Raji (cell line): ENCODE results near the gene FAM168A.

Experiments used
- POLR2A ChIP-seq: IDR thresholded peaks from 2 replicates; pipeline ENCODE4 v1.6.1; 2011; ENCODE audit warnings: low read depth, low read length, control low read depth; ENCODE audit not compliant: insufficient read depth

The FAM168A gene

DNA sequence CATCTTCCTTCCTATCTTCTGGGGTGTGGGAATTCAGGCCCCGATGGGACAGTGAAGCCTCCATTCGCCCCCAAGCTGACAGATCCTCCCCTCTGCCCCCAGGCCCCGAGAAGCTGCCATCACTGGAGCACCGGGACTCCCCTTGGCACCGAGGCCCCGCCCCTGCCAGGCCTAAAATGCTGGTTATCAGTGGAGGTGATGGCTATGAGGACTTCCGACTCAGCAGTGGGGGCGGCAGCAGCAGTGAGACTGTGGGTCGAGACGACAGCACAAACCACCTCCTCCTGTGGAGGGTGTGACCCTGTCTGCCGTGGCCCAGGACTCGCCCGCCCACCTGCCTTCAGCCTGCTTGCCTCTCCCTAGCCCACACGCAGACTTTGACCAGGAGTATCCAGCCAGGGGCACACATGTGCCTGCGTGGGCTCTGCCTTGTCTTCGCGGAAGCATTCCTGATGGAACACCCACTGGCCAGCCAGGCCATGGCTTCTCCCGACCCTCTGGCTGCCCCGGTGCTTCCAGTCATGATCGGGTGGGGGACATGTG is 230.4 kb downstream of the FAM168A start:
- TF ChIP-seq POLR2A, result no peak

DNA sequence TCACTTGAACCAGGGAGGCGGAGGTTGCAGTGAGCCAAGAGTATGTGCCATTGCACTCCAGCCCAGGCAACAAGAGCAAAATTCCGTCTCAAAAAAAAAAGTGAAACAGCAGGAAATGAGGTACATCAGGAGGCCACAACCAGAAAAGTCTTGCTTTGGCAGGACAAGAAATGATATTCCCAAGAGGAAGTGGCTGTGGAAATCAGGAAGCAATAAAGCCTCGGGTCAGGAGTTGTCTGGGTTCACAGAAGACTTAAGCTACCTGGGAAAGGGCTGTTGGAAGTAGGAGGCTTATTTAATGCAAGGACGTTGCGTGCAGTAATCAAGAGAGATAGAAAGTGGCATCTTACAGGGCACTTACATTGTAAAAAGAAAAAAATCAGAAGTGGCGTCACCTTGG is 231.0 kb downstream of the FAM168A start:
- no peak for TF ChIP-seq POLR2A

DNA sequence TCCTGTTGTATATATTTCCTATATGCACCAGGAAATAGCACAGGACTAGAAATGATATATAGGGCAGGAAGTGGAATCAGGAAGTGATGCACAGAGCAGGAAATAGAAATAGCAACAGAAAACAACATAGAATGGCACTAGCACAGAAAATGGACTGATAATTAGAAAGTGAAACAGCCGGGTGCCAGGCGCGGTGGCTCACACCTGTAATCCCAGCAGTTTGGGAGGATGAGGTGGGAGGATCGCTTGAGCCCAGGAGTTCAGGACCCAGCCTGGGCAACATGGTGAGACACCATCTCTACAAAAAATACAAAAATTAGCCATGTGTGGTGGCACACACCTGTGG is 231.7 kb downstream of the FAM168A start:
- no peak for TF ChIP-seq POLR2A

DNA sequence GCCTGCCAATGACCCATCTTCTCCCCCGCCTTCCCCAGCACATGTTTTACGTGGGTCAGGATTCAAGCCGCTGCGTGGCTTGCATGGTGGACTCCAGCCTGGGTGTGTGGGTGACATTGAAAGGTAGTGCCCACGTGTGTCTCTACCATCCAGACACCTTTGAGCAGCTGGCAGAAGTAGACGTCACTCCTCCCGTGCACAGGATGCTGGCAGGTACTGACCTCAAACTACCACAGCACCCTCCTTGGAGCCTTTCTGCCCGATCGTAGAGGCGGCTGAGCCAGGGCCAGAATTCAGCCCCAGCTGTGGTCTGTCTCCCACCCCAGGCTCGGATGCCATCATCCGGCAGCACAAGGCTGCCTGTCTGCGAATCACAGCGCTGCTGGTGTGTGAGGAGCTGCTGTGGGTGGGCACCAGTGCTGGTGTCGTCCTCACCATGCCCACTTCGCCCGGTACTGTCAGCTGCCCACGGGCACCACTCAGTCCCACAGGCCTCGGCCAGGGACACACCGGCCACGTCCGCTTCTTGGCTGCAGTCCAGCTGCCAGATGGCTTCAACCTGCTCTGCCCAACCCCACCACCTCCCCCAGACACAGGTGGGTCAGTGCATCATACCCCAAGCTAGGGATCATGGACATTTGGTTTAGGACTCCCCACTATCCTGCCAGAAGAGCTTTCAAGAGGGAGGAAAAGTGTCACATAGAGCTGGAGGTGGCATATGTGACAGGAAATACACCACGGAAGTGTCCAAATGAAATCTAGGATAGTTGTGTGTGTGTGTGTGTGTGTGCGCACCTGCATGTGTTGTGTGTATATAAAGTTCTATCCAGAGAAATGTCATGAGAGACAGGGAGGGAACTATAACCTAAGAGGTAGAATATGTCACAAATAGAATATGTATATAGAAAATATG is 232.3 kb downstream of the FAM168A start:
- TF ChIP-seq POLR2A, result no peak

DNA sequence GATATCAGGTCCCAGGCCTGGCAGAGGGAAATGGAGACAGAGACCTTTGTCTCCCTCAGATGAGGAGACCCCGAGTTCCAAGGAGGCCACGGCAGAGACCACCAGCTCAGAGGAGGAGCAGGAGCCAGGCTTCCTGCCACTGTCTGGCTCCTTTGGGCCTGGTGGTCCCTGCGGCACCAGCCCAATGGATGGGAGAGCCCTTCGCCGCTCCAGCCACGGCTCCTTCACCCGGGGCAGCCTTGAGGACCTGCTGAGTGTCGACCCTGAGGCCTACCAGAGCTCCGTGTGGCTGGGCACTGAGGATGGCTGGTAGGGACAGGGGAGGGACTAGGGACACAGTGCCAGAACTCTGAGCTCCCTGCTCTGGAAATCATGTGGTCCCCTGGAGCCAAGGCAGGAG is 234.8 kb downstream of the FAM168A start:
- TF ChIP-seq POLR2A, result no peak

DNA sequence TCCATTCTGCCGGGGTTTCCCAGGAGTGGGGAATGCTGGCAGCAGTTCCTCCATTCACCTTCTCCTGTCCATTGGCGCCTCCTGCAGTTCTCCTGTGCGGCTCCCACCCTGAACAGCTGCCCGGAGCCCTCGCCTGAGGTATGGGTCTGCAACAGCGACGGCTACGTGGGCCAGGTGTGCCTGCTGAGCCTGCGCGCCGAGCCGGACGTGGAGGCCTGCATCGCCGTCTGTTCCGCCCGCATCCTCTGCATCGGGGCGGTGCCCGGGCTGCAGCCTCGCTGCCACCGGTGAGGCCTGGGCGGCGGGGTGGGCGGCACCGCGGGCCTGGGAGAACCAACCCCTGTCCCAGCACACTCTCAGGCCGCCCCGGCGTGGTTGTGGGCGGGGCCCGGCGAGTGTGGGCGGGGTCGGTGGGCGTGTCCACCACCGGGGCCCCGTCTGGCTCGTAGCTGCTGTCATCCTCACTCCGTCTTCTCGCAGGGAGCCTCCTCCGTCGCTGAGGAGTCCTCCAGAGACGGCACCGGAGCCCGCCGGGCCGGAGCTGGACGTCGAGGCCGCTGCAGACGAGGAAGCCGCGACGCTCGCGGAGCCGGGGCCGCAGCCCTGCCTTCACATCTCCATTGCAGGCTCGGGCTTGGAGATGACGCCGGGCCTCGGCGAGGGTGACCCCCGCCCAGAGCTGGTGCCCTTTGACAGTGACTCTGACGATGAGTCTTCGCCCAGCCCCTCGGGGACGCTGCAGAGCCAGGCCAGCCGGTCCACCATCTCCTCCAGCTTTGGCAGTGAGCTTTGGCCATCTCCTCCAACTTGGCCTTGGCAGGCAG is 235.7 kb downstream of the FAM168A start:
- no peak for TF ChIP-seq POLR2A

DNA sequence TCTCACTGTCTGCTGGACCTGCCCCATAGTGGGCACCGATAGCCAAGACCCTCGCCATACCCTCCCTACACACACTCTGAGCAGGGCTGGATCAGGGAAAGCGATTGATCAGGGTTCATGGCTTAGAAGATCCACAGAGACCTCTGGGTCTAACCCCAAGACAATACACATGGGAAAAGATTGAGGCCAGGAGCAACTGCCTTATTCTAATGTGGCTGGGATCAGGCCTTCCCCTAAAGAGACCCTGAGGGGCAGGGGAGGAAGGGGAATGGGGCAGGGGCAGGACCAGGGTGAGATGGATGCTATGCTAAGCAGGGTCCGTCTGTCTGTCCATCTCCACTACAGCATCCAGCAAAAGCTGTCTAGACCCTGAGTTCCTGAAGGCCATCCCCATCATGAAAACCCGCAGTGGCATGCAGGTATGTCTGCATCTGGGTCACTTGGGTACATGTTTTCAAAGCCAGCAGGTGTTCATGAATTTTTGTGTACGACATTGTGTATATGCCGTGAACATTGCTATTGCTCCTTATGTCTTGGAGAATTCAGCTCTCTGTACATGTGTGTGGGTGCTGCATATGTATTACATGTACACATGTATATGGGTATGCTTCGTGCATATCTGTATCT is 237.1 kb downstream of the FAM168A start:
- TF ChIP-seq POLR2A, result no peak

DNA sequence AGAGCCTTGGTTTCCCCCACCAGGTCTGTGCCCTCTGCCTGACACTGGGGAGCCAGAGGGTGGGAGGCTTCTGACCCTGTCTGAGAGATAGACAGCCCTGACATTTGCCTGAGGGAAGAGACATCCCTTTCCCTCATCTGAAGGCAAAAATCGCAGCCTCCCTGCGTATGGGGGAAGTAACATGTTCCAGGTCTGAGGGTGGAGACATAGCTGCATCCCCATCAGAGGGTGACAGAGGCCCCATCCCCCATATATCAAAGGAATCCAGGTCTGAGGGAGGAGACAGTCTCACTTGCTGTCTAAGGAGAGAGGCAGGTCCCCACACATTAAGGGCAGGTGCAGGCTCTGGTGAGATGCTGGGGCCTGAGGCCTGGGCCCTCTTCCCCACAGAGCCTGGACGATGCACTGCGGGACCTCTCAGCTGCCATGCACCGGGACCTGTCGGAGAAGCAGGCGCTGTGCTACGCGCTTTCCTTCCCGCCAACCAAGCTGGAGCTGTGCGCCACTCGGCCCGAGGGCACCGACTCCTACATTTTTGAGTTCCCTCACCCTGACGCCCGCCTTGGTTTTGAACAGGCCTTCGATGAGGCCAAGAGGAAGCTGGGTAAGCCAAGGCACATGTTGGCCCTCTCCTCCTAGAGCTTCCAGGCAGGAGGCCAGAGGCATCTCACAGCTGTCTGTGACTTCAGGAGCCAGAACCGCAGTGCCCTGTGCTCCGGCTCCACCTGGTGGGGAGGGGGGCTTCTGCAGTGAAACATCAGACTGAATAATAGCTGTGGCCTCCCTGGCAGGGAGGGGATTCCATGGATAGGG is 237.8 kb downstream of the FAM168A start:
- no peak for TF ChIP-seq POLR2A

DNA sequence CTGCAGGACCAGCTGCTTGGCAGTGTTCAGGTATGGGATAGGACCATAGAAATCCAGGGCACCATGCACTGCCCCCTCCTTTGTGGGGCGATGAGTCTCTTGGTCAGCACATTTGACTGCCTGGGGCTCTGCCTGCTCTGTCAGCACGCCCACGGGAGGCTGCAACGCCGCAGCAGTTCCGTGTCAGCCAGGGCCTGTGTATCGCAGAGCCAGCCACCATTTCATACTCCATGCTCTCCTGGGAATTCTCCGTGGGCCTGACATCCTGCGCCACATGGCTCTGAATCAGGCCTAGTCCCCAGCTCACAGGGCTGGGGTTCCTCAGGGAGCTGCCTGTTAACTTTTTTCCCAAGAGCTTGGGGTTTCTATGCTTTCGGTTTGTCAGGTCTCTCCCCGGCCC is 238.6 kb downstream of the FAM168A start:
- TF ChIP-seq POLR2A, result no peak

DNA sequence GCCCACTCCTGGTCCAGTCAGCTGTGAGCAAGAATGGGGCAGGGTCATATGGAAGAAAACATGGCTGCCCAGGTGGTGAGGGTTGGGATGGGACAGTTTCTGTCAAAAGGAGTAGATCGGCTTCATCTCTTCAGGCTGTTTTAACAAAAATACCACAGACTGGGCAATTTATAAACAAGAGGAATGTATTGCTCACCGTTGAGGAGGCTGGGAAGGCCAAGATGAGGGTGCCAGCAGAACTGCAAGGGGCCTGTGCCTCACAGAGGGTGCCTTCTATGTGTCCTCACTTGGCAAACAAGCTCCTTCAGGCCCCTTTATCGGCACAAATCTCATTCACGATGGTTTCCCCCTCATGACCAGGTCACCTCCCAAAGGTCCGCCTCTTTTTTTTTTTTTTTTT is 239.8 kb downstream of the FAM168A start:
- no peak for TF ChIP-seq POLR2A

DNA sequence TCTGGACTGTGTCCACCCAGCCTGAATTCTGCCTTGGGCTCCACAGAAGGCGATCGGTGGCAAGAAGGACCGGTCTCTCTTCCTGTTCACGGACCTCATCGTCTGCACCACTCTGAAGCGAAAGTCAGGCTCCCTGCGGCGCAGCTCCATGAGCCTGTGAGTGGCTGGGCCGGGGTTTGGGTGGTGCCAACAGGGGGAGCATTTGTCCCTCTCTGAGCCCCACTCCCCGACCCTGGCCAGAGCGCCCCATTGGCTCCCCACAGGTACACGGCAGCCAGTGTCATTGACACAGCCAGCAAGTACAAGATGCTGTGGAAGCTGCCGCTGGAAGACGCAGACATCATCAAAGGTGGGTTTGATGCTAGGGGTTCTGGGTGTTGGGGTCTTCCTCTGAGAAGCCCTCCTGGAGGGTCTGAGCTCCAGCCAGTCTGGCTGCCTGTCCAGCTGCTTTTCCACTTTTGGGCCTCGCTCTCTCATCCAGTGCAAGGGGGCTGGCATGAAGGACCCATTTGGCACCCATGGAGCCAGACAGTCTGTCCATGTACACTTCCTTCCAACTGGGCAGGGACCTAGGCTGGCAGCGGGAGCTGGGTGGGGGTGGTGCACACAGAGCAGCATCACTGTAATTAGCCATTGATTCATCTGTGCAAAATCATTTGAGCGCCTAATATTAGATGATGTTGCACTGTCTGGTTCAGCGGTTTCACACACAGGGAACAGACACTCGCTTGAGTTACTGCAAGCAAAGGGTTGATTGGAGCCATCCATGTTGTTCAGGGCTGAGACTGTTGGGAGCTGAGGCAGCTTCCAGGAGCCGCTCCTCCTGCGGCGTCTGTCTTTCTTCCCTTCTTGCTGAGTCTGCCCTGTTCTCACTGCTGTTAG is 240.7 kb downstream of the FAM168A start:
- TF ChIP-seq POLR2A, result no peak

DNA sequence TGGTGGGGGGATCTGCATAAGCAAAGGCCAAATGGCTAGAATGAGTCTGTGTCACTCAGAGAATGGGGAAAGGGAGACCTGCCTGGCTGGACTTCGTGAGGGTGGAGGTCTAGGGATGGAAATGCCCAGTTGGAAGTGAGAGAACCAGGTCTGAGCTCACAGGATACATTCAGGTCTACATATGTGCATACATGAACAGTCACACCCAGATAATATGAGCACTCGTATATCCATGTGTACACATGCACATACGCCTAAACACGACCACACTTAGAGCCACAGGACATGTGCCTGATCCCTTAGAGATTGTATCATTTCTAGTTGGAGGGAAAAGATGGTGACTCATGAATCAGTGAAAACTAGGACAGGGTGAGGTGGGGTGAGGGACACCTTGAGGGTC is 242.8 kb downstream of the FAM168A start:
- no peak for TF ChIP-seq POLR2A

DNA sequence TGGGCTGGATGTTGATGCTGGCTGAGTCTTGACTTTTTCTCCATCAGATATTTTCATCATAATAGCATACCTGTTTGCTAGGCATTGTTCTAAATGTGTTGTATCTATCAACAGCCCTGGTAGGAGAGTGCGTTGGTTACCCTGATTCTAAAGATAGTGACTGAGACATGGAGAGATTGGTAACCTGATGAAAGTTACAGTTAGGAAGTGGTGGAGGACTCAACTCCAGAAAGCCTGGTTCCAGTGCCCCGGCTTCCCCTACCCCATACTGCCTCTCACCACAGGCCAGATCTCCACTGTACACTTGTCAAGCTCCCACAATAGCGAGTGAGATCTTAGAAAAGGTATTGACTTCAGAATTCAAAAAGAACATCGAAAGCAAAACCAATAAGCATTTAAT is 244.5 kb downstream of the FAM168A start:
- TF ChIP-seq POLR2A, result no peak
